HG03432 (cell line): ENCODE measurements around the gene TECPR2.

Source experiments
- ATAC-seq: cut with Tn5 transposase; IDR thresholded peaks from one replicate; pipeline ENCODE4 v1.9.1; 2021; ENCODE audit warnings: mild to moderate bottlenecking, moderate library complexity; ENCODE audit not compliant: unreplicated experiment

The TECPR2 gene

DNA sequence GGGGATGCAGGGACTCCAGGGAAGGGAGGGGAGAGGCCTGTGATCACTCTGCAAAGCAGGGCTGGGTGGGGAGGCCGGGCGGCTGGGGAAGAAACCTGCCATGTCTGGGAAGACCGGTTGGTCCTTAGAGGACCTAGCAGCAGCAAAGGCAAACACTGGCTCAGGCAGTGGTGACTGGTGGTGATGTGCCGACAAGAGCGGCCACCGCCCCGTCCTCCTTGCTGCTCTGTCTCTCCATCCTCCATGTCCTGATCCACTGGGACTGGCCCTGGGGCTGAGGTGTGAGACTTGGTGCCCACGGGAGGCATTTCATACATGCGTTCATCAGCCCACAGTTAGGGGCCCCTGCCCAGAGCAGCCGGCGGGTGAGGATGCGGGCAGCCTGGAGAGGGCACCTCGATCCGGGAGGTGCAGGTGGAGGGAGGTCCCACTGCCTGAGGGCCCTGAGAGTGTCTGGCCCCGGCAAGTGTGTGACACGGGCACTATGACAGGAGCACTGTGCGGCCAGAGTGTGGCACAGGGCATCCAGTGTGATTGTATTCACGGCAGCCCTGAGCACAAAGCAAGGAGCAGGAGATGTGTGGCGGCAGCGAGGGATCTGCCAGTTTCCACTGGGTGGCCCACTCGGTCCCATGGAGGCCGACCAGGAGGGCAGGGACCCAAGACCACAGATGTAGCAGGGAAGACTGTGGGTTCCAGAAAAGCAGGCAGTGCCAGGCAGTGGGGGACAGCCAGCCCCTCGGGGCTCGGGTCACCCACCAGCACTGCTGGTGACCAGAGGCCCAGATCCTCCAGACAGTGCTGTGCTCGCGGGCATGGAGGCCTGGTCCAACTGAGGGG lies 133.0 kb downstream of the TECPR2 start:
- no peak for ATAC-seq

GRCh38 chr14:102496331-102496691 lies 133.6 kb downstream of the TECPR2 start:
- ATAC-seq = no peak

DNA sequence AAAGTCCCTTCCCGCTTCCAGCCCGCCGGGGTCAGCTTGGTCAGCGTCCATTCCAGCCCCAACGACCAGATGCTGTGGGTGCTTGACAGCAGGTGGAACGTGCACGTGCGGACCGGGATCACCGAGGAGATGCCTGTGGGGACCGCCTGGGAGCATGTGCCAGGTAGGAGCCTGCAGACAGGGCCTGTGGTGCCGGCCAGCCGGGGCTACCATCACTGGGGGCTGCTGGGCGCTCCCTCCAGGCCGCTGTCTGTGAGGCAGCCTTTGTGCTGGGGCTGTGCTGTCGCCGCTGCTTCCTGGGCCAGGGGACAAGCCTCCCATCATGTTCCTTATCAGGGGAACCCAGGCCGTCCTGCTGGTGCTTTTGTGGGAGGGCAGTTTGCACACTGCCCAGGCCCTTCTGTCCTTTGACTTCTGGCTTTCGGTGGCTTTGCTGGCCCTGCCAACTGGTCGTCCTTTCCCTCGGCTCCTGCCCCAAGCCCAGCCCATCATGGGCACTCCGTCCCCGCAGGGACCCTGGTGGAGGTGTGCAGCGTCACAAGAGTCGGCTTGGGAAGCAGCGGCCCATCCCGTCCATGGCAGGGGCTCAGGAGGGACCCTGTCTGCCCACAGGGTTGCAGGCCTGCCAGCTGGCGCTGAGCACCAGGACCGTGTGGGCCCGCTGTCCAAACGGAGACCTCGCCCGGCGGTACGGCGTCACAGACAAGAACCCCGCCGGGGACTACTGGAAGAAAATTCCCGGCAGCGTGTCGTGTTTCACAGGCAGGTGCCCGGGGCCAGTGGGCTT lies 134.4 kb downstream of the TECPR2 start:
- ATAC-seq = no peak

DNA sequence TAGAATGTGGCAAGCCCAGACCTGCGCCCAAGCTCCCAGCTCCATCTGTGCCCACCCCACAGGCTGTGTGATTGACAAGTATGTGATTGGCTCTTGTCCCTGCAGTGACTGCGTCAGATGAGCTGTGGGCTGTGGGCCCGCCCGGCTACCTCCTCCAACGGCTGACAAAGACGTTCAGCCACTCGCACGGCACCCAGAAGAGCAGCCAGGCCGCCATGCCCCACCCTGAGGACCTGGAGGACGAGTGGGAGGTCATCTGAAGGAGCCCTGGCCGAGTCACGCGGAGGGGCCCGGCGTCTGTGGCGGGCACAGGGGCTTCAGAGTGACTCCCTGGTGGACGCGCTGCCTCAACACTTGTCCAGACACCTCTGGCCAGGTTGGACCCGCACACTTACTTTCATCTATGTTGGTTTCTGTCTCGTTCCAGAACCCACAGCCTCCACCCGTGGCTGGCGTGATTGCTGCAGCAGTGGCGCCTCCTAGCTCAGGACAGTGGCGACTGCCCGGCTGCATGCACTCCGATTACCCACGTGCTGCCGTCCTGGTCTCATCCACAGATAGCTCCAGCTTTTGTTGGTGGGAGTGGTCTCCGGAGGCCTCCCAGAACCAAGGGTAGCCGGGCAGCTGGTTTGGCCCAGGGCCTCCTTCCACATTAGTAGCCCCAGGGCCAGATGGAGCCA lies 135.4 kb downstream of the TECPR2 start:
- ATAC-seq = no peak

DNA sequence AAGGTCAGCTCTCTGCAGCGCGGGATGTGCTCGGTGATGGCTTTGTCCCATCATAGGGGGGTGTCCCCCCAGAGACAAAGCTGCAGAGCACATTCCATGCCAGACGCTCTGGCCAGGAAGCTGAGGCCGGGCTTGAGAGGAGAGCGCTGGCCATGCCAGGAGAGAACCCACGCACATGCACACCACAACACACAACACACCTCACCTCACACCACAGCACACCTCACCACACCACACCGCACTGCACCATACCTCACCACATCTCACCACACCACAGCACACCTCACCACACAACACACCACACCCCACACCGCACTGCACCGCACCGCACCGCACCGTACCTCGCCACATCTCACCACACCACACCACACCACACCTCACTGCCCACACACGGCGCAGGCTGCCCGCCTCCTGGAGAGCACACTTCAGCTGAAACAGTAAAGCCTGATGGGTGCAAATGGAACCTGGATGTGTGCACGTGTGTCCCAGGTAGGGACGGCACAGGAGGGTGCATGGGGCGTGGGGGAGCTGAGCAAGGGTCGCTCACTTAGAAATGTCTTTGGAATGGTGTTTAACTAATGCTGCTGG lies 136.0 kb downstream of the TECPR2 start:
- ATAC-seq = no peak

GRCh38 chr14:102499401-102500157 lies 136.8 kb downstream of the TECPR2 start:
- ATAC-seq = no peak

DNA sequence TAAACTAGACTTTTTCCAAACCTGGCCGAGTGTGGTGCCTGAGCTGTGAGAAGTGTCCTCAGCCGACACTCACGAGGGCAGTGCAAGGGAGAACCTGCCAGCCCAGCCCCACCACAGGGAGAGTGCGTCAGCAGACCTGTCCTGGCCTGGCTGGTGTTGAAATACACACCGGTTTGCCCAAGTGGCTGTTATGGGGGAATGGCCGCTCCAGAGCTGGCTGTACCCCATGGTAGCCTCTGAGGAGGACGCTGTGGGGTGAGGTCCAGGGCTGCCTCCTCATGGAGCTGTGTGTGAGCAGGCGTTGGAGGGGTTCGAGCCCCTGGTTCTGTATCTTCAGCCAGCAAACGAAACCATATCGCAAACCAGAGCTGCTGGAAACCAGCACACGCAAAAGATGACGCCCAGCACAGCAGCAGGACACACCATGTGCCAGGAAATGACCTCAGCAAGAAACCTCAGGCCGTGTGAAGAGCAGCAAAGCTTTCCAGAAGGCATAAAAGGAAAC lies 137.5 kb downstream of the TECPR2 start:
- ATAC-seq = no peak

GRCh38 chr14:102500713-102501112 lies 138.0 kb downstream of the TECPR2 start:
- no peak for ATAC-seq

- no peak for ATAC-seq
Measured at GRCh38 chr14:102501751-102502315, 139.1 kb downstream of the TECPR2 start.

DNA sequence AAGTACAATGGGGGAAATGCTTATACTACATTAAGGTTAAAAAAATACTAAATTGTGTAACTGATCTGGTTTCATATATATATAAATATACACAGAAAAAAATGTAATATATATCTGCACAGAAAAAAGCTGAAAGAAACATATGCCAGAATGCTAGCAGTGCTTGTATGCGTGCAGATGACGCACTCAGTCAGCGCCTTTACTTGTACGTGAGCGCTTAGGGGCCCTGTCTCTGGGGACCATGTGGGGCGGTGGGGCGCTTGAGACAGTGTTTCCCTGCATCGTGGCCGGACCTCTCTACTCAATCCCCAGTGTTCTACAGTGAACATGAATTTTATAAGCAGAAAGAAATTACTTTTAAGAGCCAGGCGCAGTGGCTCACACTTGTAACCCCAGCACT lies 139.8 kb downstream of the TECPR2 start:
- ATAC-seq = no peak

- no peak for ATAC-seq
Measured at GRCh38 chr14:102503641-102504327, 141.0 kb downstream of the TECPR2 start.

- ATAC-seq = no peak
Measured at GRCh38 chr14:102504328-102504999, 141.7 kb downstream of the TECPR2 start.

- no peak for ATAC-seq
Measured at GRCh38 chr14:102505000-102505619, 142.4 kb downstream of the TECPR2 start.

- ATAC-seq = no peak
Measured at GRCh38 chr14:102505775-102506625, 143.3 kb downstream of the TECPR2 start.

DNA sequence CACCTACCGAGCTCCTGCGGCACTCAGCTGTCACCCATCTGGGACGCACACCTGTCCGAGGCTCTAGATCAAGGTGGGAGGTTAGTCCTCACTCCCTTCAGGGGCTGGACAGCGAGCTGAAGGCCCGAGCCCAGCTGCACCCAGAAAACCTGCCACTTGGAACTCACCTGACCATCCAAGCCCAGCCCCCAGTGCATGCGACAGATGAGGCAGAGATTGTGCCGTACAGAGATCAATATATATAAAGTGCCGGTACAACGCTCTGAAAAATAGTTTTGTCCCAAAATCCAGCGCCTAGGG lies 143.8 kb downstream of the TECPR2 start:
- ATAC-seq = no peak

- no peak for ATAC-seq
Measured at GRCh38 chr14:102507081-102507856, 144.5 kb downstream of the TECPR2 start.

DNA sequence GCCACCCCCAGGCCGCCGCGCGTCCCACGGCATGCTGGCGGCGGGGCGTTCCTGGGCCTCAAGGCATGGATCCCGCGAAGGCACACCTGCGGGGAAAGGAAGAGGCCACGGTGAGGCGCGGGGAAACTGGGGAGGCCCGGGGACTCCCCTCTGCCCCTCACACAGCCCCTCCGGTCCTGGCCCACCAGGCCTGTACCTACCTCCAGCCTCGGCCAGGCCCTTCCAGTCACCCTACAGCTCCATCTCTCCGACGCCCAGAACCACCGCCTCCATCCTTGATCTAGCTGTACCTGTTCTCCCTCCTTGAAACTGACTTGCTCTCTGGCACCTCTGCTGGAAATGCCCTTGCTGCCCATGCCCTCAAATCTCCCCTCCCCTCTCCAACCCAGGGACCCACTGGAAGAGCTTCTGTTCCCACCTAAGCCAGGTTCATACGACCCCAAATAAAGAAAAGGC lies 145.1 kb downstream of the TECPR2 start:
- ATAC-seq = no peak
